Lung microvascular endothelial cell (primary cell): ENCODE measurements around the gene ERC2. TPM values are rescaled to one million over a fixed set of nuclear protein-coding genes. Genes with fewer than 3 reads are reported as not detected.

Experiments used
- DNase-seq, 2 donors: peaks; one replicate each; pipeline versions ENCODE4 v3.0.0 to v3.0.0-alpha.2; 2010; ENCODE audit warnings: low read depth in 2 of 2
- total RNA-seq: library from RNA; depleted of rRNA; stranded (reverse); fragments of >200 nt; gene quantifications from 2 replicates; pipeline ENCODE4 v1.2.1, GENCODE V29; 2014

Gene ERC2
- total RNA-seq, 1 donor from 2014 or later: 2.2 TPM

- DNase-seq: no peak
Measured at GRCh38 chr3:56001991-56002390, 466.3 kb downstream of the ERC2 start.

GRCh38 chr3:56001537-56001936 lies 466.7 kb downstream of the ERC2 start:
- no peak for DNase-seq

- no peak for DNase-seq
Measured at GRCh38 chr3:55989366-55989765, 478.9 kb downstream of the ERC2 start.

GRCh38 chr3:55988905-55989304 lies 479.4 kb downstream of the ERC2 start:
- no peak for DNase-seq

GRCh38 chr3:55984626-55985025 lies 483.6 kb downstream of the ERC2 start:
- no peak for DNase-seq

- no peak for DNase-seq
Measured at GRCh38 chr3:55978953-55979352, 489.3 kb downstream of the ERC2 start.

GRCh38 chr3:55974421-55975165 lies 493.7 kb downstream of the ERC2 start:
- DNase-seq: no peak

- DNase-seq: no peak
Measured at GRCh38 chr3:55969634-55970033, 498.6 kb downstream of the ERC2 start.

GRCh38 chr3:55968331-55968730 lies 499.9 kb downstream of the ERC2 start:
- DNase-seq: peak; percentile 2 to 18

GRCh38 chr3:55966566-55966965 lies 501.7 kb downstream of the ERC2 start:
- no peak for DNase-seq

GRCh38 chr3:55965776-55966175 lies 502.5 kb downstream of the ERC2 start:
- no peak for DNase-seq

GRCh38 chr3:55964491-55964985 lies 503.7 kb downstream of the ERC2 start:
- no peak for DNase-seq

- no peak for DNase-seq
Measured at GRCh38 chr3:55963601-55964000, 504.7 kb downstream of the ERC2 start.

- no peak for DNase-seq
Measured at GRCh38 chr3:55959471-55960080, 508.7 kb downstream of the ERC2 start.

GRCh38 chr3:55958605-55959004 lies 509.7 kb downstream of the ERC2 start:
- no peak for DNase-seq

GRCh38 chr3:55955891-55956477 lies 512.3 kb downstream of the ERC2 start:
- DNase-seq: no peak

- DNase-seq: no peak
Measured at GRCh38 chr3:55951388-55951787, 516.9 kb downstream of the ERC2 start.

- no peak for DNase-seq
Measured at GRCh38 chr3:55947406-55947805, 520.9 kb downstream of the ERC2 start.

GRCh38 chr3:55946574-55947160 lies 521.6 kb downstream of the ERC2 start:
- DNase-seq: no peak

- DNase-seq: no peak
Measured at GRCh38 chr3:55942868-55943267, 525.4 kb downstream of the ERC2 start.

GRCh38 chr3:55939287-55939686 lies 529.0 kb downstream of the ERC2 start:
- DNase-seq: no peak

- DNase-seq: no peak
Measured at GRCh38 chr3:55937301-55937700, 531.0 kb downstream of the ERC2 start.
